DMS53 treated with DMSO at 0.1 percent for 48 hours (cell line): ENCODE data around the gene PLCH2.

Source experiments
- DNase-seq: peaks from one replicate; lab custom pipeline; 2025; ENCODE audit not compliant: unreplicated experiment; lab: John Stamatoyannopoulos, UW

The PLCH2 gene

GRCh38 chr1:2477791-2478499, 1.9 kb downstream of the PLCH2 start:
- DNase-seq = no peak

- no peak for DNase-seq
These were observed 3.1 kb downstream of the PLCH2 start for GRCh38 chr1:2479186-2479585.

- DNase-seq = no peak
These were observed 3.5 kb downstream of the PLCH2 start for GRCh38 chr1:2479618-2480017.

GRCh38 chr1:2480236-2480985, 4.3 kb downstream of the PLCH2 start:
- DNase-seq = no peak

GRCh38 chr1:2480986-2481364, 4.9 kb downstream of the PLCH2 start:
- no peak for DNase-seq

GRCh38 chr1:2481885-2482284, 5.8 kb downstream of the PLCH2 start:
- no peak for DNase-seq

- DNase-seq = no peak
These were observed 6.5 kb downstream of the PLCH2 start for GRCh38 chr1:2482588-2482987.

- DNase-seq = no peak
These were observed 6.9 kb downstream of the PLCH2 start for GRCh38 chr1:2483026-2483425.

GRCh38 chr1:2483970-2484369, 7.9 kb downstream of the PLCH2 start:
- no peak for DNase-seq

- no peak for DNase-seq
These were observed 10.0 kb downstream of the PLCH2 start for GRCh38 chr1:2486041-2486440.

- no peak for DNase-seq
These were observed 10.5 kb downstream of the PLCH2 start for GRCh38 chr1:2486558-2486957.

GRCh38 chr1:2488688-2489087, 12.6 kb downstream of the PLCH2 start:
- no peak for DNase-seq

- DNase-seq = no peak
These were observed 13.5 kb downstream of the PLCH2 start for GRCh38 chr1:2489615-2490014.

GRCh38 chr1:2492091-2492490, 16.0 kb downstream of the PLCH2 start:
- no peak for DNase-seq

GRCh38 chr1:2493218-2493617, 17.1 kb downstream of the PLCH2 start:
- DNase-seq = no peak

GRCh38 chr1:2493691-2494322, 17.7 kb downstream of the PLCH2 start:
- no peak for DNase-seq

GRCh38 chr1:2494323-2494693, 18.2 kb downstream of the PLCH2 start:
- DNase-seq = no peak

GRCh38 chr1:2495026-2495425, 18.9 kb downstream of the PLCH2 start:
- no peak for DNase-seq

GRCh38 chr1:2495546-2495945, 19.5 kb downstream of the PLCH2 start:
- no peak for DNase-seq

- DNase-seq = no peak
These were observed 20.1 kb downstream of the PLCH2 start for GRCh38 chr1:2496087-2496622.

GRCh38 chr1:2496746-2497145, 20.7 kb downstream of the PLCH2 start:
- no peak for DNase-seq

GRCh38 chr1:2497891-2498290, 21.8 kb downstream of the PLCH2 start:
- DNase-seq = no peak
